Lung (tissue), 12 donors: ENCODE data around the gene FUT2. TPM values are rescaled to one million over a fixed set of nuclear protein-coding genes. Genes with fewer than 3 reads are reported as not detected.
A peak's percentile ranks its signal among the peaks of the same experiment; 100 is the strongest.

Source experiments
- ATAC-seq: fragments of 200-7000 bp; cut with Tn5 transposase; one replicate; pipeline ENCODE4 v1.9.1; 2020; ENCODE audit warnings: moderate number of reproducible peaks; ENCODE audit not compliant: insufficient read depth, low FRiP score
- DNase-seq, 3 donors: peaks; one replicate each; pipeline ENCODE4 v3.0.0-alpha.2; 2013 to 2017
- H3K27ac ChIP-seq, 2 donors: one replicate each; pipeline ENCODE4 v1.5.1; 2013; ENCODE audit warnings: mild to moderate bottlenecking in 2 of 2, moderate library complexity in 2 of 2, control low read depth in 1 of 2, inconsistent platforms in 1 of 2, low read depth in 1 of 2, low read length in 1 of 2
- H3K27me3 ChIP-seq, 3 donors: one replicate each; pipeline ENCODE4 v1.5.1; 2013; ENCODE audit warnings: low read length in 2 of 3; ENCODE audit not compliant: control insufficient read depth in 3 of 3, insufficient read depth in 3 of 3
- H3K36me3 ChIP-seq, 4 donors: one replicate each; pipeline ENCODE4 v1.5.1; 2013; ENCODE audit warnings: low read length in 4 of 4, mild to moderate bottlenecking in 1 of 4, moderate library complexity in 1 of 4; ENCODE audit not compliant: control insufficient read depth in 4 of 4, insufficient read depth in 4 of 4
- H3K4me1 ChIP-seq, 5 donors: one replicate each; pipeline ENCODE4 v1.5.1; 2013; ENCODE audit warnings: low read length in 5 of 5, mild to moderate bottlenecking in 2 of 5, moderate library complexity in 1 of 5; ENCODE audit not compliant: control insufficient read depth in 5 of 5, insufficient read depth in 5 of 5
- H3K4me3 ChIP-seq: one replicate; pipeline ENCODE4 v1.5.1; 2013; ENCODE audit warnings: mild to moderate bottlenecking, control low read depth, moderate library complexity
- H3K9ac ChIP-seq, 2 donors: one replicate each; pipeline ENCODE4 v1.5.1; 2013; ENCODE audit warnings: low read length in 2 of 2, control low read depth in 1 of 2; ENCODE audit not compliant: insufficient read depth in 1 of 2
- H3K9me3 ChIP-seq, 4 donors: one replicate each; pipeline ENCODE4 v1.5.1; 2013; ENCODE audit warnings: low read length in 3 of 4, mild to moderate bottlenecking in 1 of 4, moderate library complexity in 1 of 4; ENCODE audit not compliant: control insufficient read depth in 4 of 4, insufficient read depth in 3 of 4
- WGBS, 2 donors: extraction: QIAGEN DNeasy Blood & Tissue Kit; methylation state at CpG; one replicate each; pipeline ENCODE4 v1.1.7; 2013; 5-methylcytosine and 5-hydroxymethylcytosine counted together
- polyA plus RNA-seq, 2 donors: library from polyadenylated mRNA; stranded (reverse); fragments of 200-250 nt; gene quantifications; one replicate each; pipeline ENCODE4 v1.2.1, GENCODE V29; 2013
- total RNA-seq, 2 donors: library from RNA; depleted of rRNA in 1 of 2; stranded (reverse); fragments of >200 nt in 1 of 2; gene quantifications; one replicate each; pipeline ENCODE4 v1.2.1, GENCODE V29; 2014 to 2021
- TF ChIP-seq, protein P1 (sequence below): IDR thresholded peaks from 2 replicates; pipeline ENCODE4 v1.5.1; 2012; ENCODE audit warnings: mild to moderate bottlenecking; ENCODE audit errors: control extremely low read depth, extremely low read depth
- donor health status: control.
- donor health status: control.
- donor health status: Bipolar disorder and iron deficiency.
- donor health status: healthy.
- donor health status: DM: yes; HTN: yes; CAD: no.

The FUT2 gene
- total and polyA plus RNA-seq, 4 donors, result 0.40 to 6.5 (median 5.0) TPM

DNA sequence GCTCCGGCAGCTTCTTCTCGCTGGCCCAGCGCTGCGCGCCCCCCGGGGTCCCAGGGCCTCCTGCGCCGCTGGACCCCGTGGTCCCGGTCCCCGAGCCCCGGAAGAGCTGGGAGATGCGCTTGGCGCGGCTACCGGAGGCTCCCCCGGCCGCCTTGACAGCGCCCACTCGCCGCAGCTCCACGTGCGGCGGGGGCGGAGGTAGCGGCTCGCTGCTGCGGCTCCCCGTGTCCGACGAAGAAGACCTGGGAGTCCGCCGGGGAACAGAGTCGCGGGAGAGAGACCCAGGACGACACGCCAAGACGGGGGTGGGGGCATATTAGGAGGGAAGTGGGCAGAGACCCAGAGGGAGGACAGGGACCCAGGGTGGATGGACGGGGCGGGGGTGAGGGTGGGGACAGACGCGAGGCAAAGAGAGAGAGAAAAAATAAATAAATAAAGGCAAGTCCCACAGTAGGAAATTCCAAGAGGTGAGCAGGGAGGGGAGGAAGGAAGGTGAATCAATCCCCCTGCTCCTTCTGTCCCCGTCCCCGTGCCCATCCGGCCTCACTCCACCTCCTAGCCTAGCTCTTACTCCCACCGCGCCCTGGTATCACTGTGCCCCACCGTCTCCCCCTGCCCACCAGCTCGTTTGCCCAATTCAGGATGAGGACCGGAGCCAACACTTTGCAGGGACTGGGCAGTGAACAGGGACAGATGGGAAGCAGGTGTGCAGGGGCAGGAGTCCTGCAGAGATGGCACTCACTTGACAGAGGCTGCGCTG, 43.8 kb downstream of the FUT2 start:
- peaks cover 0 to 16% (median 9%) of the 10 kb centered on the region in 3 donors for H3K27me3 ChIP-seq
- H3K36me3 ChIP-seq, result peaks cover 0 to 7% (median 0%) of the 10 kb centered on the region in 4 donors
- H3K9ac ChIP-seq, result no peak overlapping the region
- 6 to 11% methylated on average over 46 to 51 of the region's 51 CpGs for WGBS, 2 donors
- DNase-seq (no peak), ATAC-seq (no peak)
- H3K27ac ChIP-seq, result peak overlapping the region; percentile 80
- H3K4me1 ChIP-seq, result peaks cover 0 to 20% (median 0%) of the 10 kb centered on the region in 5 donors
- TF ChIP-seq, protein P1, sequence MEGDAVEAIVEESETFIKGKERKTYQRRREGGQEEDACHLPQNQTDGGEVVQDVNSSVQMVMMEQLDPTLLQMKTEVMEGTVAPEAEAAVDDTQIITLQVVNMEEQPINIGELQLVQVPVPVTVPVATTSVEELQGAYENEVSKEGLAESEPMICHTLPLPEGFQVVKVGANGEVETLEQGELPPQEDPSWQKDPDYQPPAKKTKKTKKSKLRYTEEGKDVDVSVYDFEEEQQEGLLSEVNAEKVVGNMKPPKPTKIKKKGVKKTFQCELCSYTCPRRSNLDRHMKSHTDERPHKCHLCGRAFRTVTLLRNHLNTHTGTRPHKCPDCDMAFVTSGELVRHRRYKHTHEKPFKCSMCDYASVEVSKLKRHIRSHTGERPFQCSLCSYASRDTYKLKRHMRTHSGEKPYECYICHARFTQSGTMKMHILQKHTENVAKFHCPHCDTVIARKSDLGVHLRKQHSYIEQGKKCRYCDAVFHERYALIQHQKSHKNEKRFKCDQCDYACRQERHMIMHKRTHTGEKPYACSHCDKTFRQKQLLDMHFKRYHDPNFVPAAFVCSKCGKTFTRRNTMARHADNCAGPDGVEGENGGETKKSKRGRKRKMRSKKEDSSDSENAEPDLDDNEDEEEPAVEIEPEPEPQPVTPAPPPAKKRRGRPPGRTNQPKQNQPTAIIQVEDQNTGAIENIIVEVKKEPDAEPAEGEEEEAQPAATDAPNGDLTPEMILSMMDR, result no peak
- H3K9me3 ChIP-seq, result no peaks in the 10 kb centered on the region
- H3K4me3 ChIP-seq, result peak overlapping the region; percentile 74

DNA sequence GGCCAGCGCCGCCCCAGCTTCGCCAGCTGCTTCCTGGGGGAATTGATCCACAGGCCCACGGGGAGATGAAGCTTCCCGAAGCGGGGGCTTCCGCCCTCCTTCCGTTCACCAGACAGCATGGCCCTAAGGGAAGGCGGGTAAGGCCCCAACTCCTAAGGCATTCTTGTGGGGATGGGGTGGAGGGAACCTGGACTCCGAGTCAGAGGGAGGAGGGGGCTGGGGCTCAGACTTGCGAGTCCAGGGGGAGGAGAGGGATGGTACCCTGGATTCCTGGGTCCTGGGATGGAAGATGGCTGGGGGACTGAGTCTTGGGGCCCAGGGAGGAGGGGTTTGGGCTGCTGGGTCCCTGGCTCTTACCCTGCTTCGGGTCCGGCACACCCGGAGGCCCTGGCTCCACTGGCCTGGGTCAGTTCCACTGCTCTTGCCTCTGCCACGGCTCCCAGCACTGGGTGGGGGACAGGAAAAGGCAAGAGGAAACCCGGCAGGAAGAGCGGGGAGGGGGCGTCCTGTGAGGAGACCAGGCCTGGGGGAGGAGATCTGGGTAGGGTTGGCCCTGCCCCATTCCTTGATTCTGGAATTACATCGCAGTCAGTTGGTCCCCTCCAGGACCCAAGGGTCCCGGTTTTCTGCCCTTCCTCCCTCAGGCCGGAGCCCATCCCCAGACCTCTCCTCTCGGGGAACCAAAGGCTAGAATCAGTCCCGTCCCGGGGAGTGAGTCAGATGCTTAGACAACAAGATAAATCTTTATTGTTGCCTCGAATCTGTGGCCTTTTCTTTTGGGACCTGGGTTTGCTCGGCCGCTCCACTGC, 44.6 kb downstream of the FUT2 start, which contains the start of gene RASIP1:
TSS of gene RASIP1 (minus strand) at position 447 of the 809 bp plus-strand sequence. CDS start at position 119, 328 bp downstream.
- H3K9ac ChIP-seq, result no peak within 1 kb of the TSS
- H3K4me3 ChIP-seq, result peak within 1 kb of the TSS; percentile 74
- WGBS, 2 donors, result 30 to 49% methylated on average over 26 to 27 of the region's 27 CpGs
- H3K27ac ChIP-seq, result peak within 1 kb of the TSS; percentile 80
- no peaks in the 10 kb centered on the region for H3K9me3 ChIP-seq
- DNase-seq (no peak), ATAC-seq (no peak)
- peaks cover 0 to 20% (median under 1%) of the 10 kb centered on the region in 5 donors for H3K4me1 ChIP-seq
- peaks cover 0 to 3% (median 0%) of the 10 kb centered on the region in 4 donors for H3K36me3 ChIP-seq
- TF ChIP-seq, protein P1, result no peak
- H3K27me3 ChIP-seq, result peaks cover 0 to 16% (median 12%) of the 10 kb centered on the region in 3 donors

DNA sequence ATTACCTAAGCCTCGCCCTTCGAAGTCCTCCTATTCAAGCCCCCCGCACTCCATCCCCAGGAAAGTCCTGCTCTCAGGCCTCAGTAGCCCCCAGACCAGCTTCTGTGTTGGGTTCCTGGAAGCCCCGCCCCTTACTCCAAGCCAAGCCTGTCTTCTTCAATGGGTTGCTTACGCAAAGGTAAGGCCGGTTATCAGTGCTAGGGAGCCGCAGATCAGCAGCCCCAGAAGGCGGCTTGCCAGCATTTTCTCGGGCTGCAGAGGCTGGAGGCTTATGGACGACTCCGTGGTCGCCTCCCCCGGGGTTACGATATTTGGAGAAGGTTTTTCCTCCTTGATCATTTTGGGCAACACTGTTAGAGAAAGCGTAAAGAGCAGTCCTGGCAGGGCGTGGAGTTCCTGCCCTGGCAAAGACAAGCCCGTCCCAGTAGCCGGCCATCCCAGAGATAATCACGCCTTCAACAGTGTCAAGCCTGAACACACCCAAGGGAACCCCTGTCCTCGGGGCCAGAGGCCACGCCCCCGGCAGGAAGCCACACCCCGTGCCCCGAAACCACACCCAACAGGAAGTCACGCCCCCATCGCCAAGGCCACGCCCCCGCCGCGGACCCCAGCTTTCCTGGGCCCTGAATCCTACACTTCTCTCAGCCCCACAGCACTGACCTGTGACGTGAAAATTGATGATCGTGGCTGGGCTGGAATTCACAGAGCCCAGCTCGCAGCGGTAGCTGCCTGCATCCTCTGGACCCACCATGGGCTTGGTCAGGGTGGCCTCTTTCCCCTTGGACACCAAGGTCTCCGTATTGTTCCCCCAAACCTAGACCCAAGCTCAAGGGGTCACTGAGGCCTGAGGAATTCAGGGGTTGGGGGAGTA, 45.6 kb downstream of the FUT2 start:
- H3K9ac ChIP-seq, result no peak overlapping the region
- peaks cover 0 to under 1% (median 0%) of the 10 kb centered on the region in 4 donors for H3K36me3 ChIP-seq
- H3K27ac ChIP-seq, result peak overlapping the region; percentile 78 to 80
- TF ChIP-seq, protein P1, result no peak
- peaks cover 0 to under 1% (median 0%) of the 10 kb centered on the region in 4 donors for H3K9me3 ChIP-seq
- peaks cover 0 to 19% (median 19%) of the 10 kb centered on the region in 3 donors for H3K27me3 ChIP-seq
- 35 to 40% methylated on average over 35 of the region's 35 CpGs for WGBS, 2 donors
- no peak for ATAC-seq
- H3K4me1 ChIP-seq, result peaks cover 0 to 21% (median 2%) of the 10 kb centered on the region in 5 donors
- DNase-seq, result no peak
- peak overlapping the region; percentile 22 for H3K4me3 ChIP-seq
